Measurements from ENCODE around the gene ERICH3.

Gene ERICH3

GRCh38 chr1:74690364-74690696, 16.7 kb upstream of the ERICH3 start:
- no peak for DNase-seq (ENCODE audit: low spot score)
- no peak for TF ChIP-seq CTCF (IDR thresholded peaks at IDR 0.05; ENCODE audit: extremely low read depth, missing control alignments)

- peak; percentile 61 for TF ChIP-seq CTCF (IDR thresholded peaks at IDR 0.05; ENCODE audit: extremely low read depth, missing control alignments)
- no peak for DNase-seq (ENCODE audit: low spot score)
These were observed 16.2 kb upstream of the ERICH3 start for GRCh38 chr1:74689621-74690363.

GRCh38 chr1:74686928-74687327, 13.3 kb upstream of the ERICH3 start:
- no peak for TF ChIP-seq CTCF (IDR thresholded peaks at IDR 0.05; ENCODE audit: extremely low read depth, missing control alignments)
- no peak for DNase-seq (ENCODE audit: low spot score)

- DNase-seq (ENCODE audit: low spot score): no peak
- no peak for TF ChIP-seq CTCF (IDR thresholded peaks at IDR 0.05; ENCODE audit: extremely low read depth, missing control alignments)
These were observed 10.7 kb upstream of the ERICH3 start for GRCh38 chr1:74684301-74684700.

- no peak for TF ChIP-seq CTCF (IDR thresholded peaks at IDR 0.05; ENCODE audit: extremely low read depth, missing control alignments)
- DNase-seq (ENCODE audit: low spot score): no peak
These were observed 10.1 kb upstream of the ERICH3 start for GRCh38 chr1:74683656-74684055.

GRCh38 chr1:74681851-74682250, 8.3 kb upstream of the ERICH3 start:
- TF ChIP-seq CTCF (IDR thresholded peaks at IDR 0.05; ENCODE audit: extremely low read depth, missing control alignments): no peak
- no peak for DNase-seq (ENCODE audit: low spot score)

- no peak for TF ChIP-seq CTCF (IDR thresholded peaks at IDR 0.05; ENCODE audit: extremely low read depth, missing control alignments)
- DNase-seq (ENCODE audit: low spot score): peak; percentile 41
These were observed 7.9 kb upstream of the ERICH3 start for GRCh38 chr1:74681449-74681848.
